HG03095 (cell line): ENCODE results near the gene ADORA1.

Experiments used
- ATAC-seq: cut with Tn5 transposase; IDR thresholded peaks from one replicate; pipeline ENCODE4 v1.9.1; 2021; ENCODE audit warnings: moderate library complexity; ENCODE audit not compliant: unreplicated experiment

Gene ADORA1

DNA sequence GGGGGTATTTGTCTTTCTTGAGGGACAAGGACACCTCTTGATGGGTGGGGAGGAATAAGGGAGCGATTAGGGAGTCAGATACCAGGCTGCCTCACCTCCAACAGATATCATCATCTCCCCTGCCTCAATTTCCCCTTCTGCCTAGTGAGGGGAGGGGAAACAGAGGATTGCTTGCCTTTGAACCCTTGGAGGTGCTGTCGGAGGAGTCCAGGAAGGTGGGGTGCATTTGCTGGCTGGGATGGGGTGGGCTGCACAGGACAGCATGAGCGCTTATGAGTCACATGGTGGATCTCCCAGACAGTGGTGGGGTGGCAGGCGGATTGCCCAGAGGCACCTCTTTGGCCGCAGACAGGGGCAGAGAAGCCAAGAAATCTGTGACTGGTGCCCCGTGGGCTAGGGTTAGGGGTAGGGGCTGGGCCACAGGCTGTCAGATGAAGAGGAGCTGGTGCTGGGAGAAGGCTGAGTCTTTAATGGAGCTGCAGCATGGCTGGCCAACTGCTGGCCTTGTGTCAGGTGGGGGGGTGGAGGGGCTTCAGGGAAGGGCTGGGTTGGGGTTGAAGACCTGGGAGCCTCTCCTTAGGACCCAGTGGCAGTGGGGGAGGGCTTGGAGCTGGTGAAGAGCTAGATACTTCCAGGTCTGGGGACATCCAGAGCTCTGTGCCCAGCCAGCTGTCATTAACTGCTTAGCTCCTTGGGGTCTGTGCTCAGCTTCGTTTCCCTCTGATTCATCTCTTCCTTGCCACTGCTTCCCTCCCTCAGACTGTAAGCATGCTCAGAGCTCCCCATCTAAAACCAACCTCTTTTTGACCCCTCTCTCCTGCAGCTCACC lies 7.0 kb upstream of the ADORA1 start:
- ATAC-seq: no peak

DNA sequence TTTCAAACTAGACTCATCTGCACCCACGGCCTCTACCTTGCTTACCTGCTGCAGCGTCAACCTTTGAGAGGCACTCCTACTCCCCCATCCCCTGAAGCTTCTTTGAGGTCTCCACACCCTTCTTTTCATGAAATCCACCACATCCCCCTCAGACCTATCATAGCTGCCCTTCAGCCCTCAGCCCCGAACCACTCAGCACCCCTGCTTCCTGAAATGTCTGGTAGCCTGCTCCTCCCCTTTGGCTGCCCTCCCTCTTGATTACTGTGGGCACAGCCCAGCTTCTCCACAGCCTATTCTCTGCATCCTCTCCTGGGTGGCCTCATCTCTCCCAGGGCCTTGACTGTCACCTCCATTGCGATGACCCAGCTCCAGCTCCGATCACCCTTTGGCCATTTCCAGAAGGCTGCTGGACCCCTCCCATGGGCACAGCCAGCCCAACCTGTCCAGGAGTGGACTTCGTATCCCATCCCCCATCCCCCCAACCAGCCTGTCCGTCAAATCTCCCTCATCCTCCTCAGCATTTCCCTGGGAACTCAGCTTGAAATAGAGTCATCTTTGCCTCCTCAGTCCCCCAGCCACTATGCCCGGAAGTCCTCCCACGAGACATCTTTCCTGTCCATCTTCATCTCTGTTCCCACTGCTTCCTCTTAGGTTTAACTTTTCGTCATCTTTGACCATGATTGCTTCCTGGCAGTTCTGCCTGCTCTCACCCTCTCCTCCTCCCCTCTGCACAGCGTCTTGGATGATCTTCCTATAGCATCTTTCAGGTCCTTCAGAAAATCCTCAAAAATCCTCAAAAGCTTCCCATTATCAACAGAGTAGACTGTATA lies 6.1 kb upstream of the ADORA1 start:
- ATAC-seq: no peak

DNA sequence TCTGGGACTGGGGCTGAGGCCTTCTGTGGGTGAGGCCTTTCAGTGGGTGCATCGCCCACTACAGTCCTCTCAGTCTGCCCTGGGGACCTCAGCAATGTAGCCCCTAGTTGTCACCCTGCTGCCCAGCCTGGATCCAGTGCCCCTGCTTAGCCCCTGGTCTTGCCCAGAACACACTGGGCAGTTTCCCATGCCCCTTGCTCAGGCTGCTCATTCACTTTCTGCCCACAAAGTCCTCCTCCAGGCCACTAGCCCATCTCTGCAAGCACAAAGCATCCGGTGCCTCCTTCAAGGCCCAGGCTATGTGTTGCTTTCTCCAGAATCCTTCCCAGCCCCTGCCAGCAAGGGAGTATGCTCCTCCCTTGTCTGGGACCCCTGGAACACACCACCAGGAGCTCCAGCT lies 5.4 kb upstream of the ADORA1 start:
- ATAC-seq: no peak

DNA sequence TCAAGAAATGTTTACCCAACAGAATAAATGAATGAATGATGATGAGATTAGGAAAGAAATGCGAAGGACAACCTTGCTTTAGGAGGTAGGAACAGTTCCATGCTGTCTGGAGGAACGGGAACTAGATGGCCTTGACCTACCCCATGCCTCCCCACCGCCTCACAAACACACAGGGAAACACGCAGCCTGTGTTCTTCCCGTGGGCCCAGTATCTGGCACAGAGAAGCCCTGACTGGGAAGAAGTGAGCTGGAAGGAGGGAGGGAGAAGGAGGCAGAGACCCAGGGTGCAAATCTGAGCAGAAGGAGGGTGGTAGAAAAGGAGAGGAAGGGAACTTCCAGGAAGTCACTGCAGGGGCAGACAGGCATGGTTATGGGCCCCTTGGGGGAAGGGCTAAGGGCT lies 3.5 kb upstream of the ADORA1 start:
- ATAC-seq: no peak

DNA sequence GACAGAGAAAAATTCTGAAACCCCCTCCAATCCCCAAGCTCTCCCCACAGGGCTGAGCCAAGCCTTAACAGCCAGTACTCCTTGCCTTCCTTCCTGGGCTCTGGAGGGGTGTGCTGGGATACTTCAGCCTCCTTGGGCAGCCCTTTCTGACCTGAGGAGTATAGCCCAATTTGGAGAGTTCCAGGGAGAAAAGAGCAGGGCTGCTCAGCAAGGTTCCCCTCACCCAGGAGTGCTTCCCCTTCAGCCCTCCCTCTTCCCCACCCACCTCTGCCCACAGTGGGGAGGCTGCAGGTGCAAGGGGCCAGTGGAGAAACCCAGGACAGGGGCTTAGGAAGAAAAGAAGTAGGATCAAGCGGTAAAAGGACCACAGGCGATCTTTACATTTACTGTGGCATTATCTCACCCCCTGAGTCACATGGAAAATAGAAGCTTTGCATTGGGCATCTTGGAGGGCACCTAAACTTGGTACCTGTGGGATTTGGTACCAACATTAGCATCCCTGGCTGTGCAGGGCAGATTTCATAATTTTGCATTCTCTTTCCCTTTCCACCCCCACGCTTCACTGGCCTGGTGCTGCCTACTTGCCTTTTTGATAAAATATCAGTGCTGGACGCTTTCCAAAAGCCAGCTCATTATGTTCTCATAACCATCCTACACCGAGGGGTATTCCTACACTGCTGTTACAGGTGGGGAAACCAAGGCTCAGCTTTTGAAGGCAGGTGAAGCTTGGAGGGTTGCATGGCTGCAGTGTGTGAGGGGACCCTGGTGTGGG lies 2.8 kb upstream of the ADORA1 start:
- ATAC-seq: no peak

DNA sequence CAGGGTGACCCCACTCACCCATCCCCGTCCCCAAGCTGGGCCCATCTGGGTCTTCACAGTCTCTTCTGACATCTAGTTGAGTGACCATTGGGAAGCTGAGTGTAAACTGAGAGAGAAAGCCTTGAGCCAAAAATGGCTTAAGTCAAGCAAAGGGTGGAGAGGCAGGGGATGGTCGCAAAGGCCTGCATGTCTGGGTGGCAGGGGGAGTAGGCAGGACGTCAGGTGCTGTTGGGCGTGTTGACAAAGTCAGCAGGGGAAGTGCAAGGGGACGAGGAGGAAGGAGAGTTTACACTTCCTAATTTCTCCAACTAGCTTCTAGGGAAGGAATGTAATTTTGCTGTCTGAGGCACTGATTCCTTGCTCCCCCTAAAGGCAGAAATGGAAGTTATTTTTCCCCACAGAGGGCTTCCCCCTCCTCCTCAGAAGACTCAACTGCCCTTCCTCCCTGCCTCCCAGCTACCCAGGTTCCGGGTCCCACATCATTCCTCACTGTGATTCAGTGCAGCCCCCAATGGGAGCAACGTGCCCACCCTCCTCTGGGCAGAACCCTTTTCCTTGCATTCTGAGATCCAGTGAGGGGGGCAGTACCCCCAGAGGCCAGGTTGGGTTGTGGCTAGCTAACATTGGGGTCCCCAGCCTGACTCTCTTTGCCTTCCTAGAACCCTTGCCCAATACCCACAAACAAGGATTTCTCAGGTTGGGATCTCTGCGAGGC lies 1.2 kb upstream of the ADORA1 start:
- no peak for ATAC-seq

DNA sequence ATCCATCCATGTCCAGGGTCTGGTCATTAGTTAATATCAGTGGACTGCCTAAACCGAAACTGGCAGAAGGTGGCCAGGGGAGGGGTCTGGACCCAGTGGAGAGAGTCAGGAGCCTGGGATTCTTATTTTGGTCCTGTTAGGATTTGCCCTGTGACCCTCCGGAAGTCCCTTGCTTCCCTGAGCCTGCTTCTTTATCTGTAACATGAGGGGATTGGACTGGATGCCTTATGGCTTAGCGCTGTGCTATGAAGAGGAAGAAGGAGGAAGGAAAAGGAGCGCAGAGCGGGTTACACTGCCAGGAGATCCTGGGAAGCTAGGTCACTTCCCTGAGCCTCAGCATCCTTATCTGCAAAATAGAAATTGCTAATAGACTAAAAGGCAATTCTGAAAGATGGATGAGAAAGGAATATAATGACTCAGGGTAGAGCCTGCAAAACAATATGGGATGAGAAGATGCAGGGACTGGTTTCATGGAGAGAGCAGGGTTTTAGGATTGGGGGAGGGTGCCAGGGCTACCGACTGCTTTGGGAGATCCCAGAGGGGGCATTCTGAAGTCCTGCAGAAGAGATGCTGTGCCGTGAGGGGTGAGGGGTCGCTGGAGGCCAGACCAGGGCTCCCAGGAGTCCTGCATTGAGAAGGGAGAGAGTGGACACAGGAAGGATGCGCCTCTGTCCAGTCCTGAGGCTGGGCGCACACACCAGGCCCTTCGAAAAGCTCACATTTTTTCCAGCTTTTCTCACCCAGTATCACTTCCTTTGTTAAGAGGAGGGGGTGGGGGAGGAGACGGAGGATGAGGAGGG lies 460 bp upstream of the ADORA1 start:
- no peak for ATAC-seq

DNA sequence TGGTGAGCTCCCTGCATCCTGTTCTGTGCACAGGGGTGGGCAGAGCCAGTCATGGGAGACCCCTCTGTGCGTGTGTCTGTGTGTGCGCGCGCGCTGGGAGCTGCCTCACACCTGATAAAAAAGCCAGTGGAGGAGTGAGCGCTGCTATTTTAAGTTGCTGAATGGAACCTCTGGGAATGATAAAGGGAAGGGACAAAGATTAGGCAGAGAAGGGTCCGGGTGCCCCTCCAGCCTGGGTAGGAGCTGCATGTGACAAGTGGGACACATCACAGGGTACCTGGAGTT lies 847 bp downstream of the ADORA1 start:
- ATAC-seq: no peak

DNA sequence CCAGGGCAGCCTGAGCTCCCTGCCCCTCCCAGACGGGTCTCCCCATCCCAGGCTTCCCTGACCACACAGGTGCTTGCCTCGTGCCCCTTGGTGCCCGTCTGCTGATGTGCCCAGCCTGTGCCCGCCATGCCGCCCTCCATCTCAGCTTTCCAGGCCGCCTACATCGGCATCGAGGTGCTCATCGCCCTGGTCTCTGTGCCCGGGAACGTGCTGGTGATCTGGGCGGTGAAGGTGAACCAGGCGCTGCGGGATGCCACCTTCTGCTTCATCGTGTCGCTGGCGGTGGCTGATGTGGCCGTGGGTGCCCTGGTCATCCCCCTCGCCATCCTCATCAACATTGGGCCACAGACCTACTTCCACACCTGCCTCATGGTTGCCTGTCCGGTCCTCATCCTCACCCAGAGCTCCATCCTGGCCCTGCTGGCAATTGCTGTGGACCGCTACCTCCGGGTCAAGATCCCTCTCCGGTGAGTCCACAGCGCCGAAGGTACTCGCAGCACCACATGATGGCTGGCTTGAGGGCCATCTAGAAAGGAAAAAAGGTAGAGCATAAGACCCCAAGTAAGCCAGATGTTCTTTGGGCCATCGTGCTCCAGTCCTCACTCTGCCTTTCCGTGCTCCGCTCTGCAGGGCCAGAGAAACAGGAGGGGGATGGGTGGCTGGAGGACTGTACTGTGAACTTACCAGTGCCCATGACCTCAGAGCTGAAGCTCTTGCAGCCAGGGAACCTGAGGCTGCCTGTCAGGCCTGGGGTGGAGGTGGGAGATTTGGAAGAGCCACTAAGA lies 1.4 kb downstream of the ADORA1 start:
- ATAC-seq: no peak

DNA sequence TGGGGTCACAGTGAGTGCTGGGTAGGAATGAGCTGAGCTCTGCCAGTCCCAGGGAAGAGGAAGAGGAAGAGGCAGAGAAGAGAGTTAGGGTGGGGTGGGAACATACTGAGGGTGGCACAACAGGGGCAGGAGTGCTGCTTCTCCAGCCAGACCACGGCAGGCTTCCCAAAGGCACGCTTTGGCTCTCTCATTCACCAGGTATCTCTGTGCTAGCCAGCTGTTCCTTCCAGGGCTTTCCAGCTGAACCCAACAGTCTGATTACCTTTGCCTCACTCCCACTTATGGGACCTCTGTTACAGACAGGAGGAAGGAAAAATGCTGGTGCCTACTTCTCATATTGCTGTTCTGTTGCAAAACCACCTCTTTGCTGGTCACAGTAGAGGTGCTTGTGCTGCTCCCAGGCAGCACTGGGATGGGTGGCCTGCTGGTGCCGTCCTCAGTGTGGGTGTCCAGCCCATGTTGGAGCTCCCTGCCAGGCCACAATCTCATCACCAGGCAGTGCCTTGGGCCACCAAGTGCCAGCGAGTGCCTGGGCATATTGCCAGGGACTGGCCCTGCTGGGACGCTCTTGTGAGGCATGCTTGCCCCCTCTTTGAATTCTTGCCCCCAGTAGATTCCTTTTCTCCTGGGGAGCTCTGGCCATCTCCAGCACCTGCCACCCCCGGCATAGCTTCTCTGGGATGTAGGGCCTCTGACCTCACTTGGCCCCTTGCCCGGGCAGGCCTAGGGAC lies 2.1 kb downstream of the ADORA1 start:
- ATAC-seq: no peak

DNA sequence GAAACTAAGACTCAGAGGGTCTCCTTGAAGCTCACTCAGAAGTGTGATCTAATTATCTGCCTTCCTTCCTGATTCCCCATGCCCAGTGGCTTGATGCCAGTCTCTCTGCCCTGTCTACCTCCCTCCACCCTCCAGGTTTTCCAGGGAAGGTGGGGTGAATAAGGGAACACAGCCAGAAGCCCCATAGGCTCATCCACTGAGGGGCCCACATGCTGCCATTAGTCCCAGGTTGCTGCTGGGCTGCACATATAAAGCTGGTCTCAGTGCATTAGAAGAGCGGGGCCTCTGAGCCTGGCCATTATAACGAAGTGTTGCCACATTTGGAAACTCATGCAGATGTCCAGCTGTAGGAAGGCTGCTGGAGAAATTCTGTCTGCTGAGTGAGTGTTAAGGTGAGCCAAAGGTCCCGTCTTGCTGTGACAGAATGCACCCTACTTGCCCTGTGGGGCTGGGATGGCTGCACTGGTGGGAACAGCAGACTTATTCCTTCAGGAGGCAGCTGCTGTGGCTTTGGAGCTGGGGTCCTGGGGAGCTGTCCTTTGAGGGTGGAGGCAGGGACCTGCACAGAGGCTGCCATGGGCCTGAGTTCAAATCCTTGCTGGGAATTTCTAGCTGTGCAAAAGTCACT lies 2.9 kb downstream of the ADORA1 start:
- no peak for ATAC-seq

DNA sequence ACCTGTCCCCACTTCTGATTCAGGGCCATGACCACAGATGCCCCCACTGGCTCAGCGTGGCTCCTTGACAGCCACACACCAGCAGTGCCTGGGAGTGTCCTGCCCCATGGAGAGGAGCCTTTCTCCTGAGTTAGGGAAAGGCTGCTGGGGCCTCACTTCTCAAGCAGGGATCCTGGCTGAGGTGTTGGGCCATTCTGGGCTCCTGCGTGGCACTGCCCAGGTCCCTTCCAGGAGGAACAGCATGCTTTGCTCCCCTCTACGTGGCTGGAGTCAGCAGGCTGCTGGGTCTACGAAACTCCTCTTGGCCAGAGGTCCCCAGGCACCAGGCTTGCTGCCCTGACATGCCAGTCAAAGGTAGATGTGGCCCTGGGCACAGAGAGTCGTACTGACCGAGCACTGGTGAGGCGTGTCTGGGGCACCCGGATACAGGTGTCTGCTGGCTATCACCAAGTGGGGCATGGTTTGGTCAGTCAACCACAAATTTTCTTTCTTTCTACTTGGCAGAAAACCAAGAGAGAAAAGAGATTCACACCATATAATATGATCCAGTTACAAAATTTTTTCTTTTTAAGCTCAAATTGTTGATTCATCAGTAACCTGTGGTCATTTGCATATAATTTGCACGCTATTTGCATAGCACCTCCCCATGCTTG lies 4.1 kb downstream of the ADORA1 start:
- ATAC-seq: no peak

DNA sequence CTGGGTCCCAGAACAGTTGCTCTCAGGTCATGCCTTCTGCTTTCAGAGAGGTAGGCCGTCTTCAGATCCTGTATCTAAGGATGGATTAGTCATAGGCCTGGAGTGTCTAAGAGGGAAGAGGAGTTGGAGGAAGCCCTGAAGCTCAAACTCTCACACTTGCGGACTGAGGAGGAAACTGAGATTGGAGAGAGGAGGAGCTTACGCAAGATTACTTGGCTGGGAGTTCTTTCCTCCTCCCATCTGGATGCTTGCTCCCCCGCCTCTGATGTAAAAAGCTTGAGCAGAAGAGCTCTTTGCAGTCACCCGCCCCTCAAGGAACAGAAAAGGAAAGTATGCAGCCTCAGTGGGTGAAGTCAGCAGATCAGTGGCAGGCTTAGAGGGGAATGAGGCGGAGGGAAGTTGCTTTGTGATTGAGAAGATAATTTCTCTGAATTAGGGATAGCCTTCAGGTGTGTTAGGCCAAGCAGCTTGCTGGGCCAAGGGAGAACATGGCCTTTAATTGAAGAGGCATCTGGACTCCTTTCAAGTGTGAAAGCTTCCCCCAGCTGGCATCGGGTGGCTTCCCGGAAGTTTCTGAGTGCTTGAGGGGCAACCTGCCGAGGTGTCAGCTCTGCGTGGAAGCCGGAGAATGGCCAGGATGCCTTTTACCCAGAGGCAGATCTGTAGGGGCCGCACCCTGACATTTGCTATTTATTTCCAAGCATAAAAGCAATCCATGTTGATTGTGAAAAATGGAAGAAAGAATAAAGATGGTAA lies 6.6 kb downstream of the ADORA1 start:
- ATAC-seq: no peak

DNA sequence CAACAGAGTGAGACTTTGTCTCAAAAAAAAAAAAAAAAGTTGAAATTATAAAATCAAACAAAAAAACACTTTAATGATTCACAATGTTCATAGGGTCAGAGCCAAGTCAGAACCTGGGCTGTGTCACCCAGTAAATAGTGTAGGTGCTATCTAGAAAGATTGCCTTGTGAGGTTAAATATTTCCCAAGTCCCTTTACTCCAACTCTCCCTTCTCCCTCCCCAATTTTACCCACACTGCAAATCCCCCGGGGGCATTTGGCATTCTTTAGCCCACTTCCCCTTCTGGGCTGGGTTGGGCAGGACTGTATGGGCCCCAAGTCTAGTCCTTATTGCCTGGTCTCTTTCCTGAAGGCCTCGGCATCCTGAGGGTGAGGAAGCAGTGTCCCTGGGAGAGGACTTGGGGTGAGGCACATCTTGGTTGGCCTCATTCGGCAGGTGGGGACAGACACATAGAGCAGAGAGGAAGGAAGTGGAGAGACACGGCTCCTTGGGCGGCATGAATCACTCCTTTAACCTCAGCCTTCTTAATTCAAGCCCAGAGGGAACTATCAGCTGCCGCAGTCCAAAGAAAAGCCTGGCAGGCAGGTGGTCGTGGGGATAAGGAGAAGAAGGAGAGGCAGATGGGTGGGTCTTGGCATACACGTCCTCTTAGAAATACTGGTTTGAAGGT lies 8.2 kb downstream of the ADORA1 start:
- no peak for ATAC-seq

DNA sequence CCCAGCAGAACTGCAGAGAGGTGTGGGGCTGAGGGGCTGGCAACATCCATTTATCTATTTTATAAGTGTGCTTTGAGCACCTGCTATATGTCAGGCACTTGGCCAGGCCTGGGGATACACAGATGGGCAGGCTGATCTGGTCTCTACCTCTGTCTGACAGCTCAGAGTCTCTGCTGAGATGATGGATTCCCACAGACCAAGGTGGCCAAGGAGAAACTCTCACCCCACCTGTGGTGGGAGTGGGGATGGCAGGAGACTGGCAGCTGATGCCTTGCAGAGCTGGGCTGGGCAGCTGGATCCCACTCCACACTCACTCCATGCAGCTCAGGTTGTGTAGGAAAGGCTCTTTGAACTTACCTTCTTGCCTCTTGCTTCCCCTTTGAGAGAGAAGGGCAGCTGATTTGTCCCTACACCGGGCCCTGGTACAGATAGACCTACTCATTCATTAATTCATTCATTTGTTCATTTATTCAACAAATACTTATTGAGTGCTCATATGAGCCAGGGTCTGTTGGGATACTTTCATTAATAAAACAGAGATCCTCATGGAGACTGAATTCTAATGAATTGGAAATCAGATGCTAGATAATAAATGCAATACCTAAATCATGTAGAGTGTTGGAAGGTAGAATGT lies 9.0 kb downstream of the ADORA1 start:
- no peak for ATAC-seq

DNA sequence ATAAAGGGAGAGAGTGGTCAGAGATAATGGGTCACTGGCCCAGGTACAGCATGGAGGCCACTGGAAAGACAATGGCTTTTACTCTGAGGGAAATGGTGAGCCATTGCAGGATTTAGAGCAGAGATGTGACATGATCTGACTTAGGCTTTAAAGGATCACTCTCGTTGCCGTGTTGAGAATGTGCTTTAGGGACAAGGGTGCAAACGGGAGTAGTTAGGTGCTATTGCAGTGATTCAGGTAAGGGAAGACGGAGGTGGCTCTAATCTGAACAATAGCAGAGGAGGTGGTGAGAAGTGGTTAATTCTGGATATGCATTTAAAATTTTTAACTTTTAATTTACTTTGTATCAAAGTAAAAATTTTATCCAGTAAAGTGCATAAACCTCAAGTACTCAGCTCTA lies 9.8 kb downstream of the ADORA1 start:
- no peak for ATAC-seq
